Activated T-helper 2 cell treated with anti-CD3 and anti-CD28 coated beads, Interferon-gamma antibody, Interleukin-2, Interleukin-4, amounts not matched to agents 10 μg/mL and 5 μg/mL and 100 μg/mL, durations not matched to agents 14 hours and 24 hours and 36 hours (primary cell): Measurements from ENCODE around the gene TANK. TPM values are rescaled to one million over a fixed set of nuclear protein-coding genes. Genes with fewer than 3 reads are reported as not detected.

Experiments used
- DNase-seq: peaks from one replicate; pipeline ENCODE4 v3.0.0; 2021; ENCODE audit warnings: low spot score
- H3K27ac Mint-ChIP-seq: one replicate; pipeline ENCODE4 v1.8.0; 2021; ENCODE audit warnings: mixed read lengths
- H3K27me3 Mint-ChIP-seq: one replicate; pipeline ENCODE4 v1.8.0; 2021; ENCODE audit warnings: low read depth, mixed read lengths
- H3K36me3 Mint-ChIP-seq: one replicate; pipeline ENCODE4 v1.8.0; 2021; ENCODE audit warnings: low read depth, mixed read lengths
- H3K4me1 Mint-ChIP-seq: one replicate; pipeline ENCODE4 v1.8.0; 2021; ENCODE audit warnings: low read depth, mixed read lengths
- H3K4me3 Mint-ChIP-seq: one replicate; pipeline ENCODE4 v1.8.0; 2021; ENCODE audit warnings: low read depth, mild to moderate bottlenecking, moderate library complexity, mixed read lengths
- H3K9me3 Mint-ChIP-seq: one replicate; pipeline ENCODE4 v1.8.0; 2021; ENCODE audit warnings: mixed read lengths
- intact Hi-C: fragments of 100-400 bp; cut with micrococcal nuclease; formaldehyde crosslinking; loops from one replicate; pipeline ENCODE4 v1.15.1; 2023
- total RNA-seq: library from RNA; stranded (reverse); gene quantifications from 2 replicates; pipeline ENCODE4 v1.2.3, GENCODE V29; 2022

TANK gene
- total RNA-seq, 1 donor from 2014 or later = 66.2 TPM

- Mint-ChIP-seq H3K4me3 (peak overlapping the region; percentile 88), H3K36me3 (peaks cover 21% of the 10 kb centered on the region), H3K4me1 (peaks cover 44% of the 10 kb centered on the region), H3K9me3 (peaks cover 9% of the 10 kb centered on the region), H3K27me3 (no peaks in the 10 kb centered on the region), H3K27ac (peak overlapping the region; percentile 96)
- no peak for DNase-seq
- intact Hi-C loops = loop anchor here (1.0 kb wide), 2 partner anchors 14 to 23 kb away; partner anchors contain the start of gene TANK
Observed at GRCh38 chr2:161136696-161137324, 23.4 kb upstream of the TANK start.

- peak overlapping the region; percentile 86 for H3K4me3 Mint-ChIP-seq
- no peak for DNase-seq
- H3K27me3 Mint-ChIP-seq = no peaks in the 10 kb centered on the region
- peaks cover 59% of the 10 kb centered on the region for H3K4me1 Mint-ChIP-seq
- H3K36me3 Mint-ChIP-seq = peaks cover 38% of the 10 kb centered on the region
- H3K27ac Mint-ChIP-seq = peak overlapping the region; percentile 83
- intact Hi-C loops = no loop called here
- peaks cover 19% of the 10 kb centered on the region for H3K9me3 Mint-ChIP-seq
Observed at GRCh38 chr2:161138429-161138828, 21.8 kb upstream of the TANK start.

- no peak for DNase-seq
- peaks cover 68% of the 10 kb centered on the region for H3K4me1 Mint-ChIP-seq
- peak overlapping the region; percentile 86 for H3K4me3 Mint-ChIP-seq
- H3K27ac Mint-ChIP-seq = peak overlapping the region; percentile 83
- peaks cover 27% of the 10 kb centered on the region for H3K9me3 Mint-ChIP-seq
- H3K36me3 Mint-ChIP-seq = peaks cover 47% of the 10 kb centered on the region
- H3K27me3 Mint-ChIP-seq = no peaks in the 10 kb centered on the region
- intact Hi-C loops = loop anchor here (1.0 kb wide), 2 partner anchors 27 to 62 kb away; no protein-coding TSS in a partner anchor
Observed at GRCh38 chr2:161139098-161139987, 20.9 kb upstream of the TANK start.

- Mint-ChIP-seq H3K36me3 (peaks cover 64% of the 10 kb centered on the region), H3K4me3 (peak overlapping the region; percentile 50)
Observed at GRCh38 chr2:161141033-161141432, 19.2 kb upstream of the TANK start.

GRCh38 chr2:161146209-161146775 is 13.9 kb upstream of the TANK start:
- intact Hi-C loops = no loop called here
- peak overlapping the region; percentile 18 for H3K27ac Mint-ChIP-seq
- no peak overlapping the region for H3K4me3 Mint-ChIP-seq

More at GRCh38 chr2:161141033-161141432, 19.2 kb upstream of the TANK start:
- no peak for DNase-seq
- intact Hi-C loops = no loop called here
- Mint-ChIP-seq H3K4me1 (peaks cover 73% of the 10 kb centered on the region), H3K27me3 (no peaks in the 10 kb centered on the region), H3K27ac (no peak overlapping the region), H3K9me3 (peaks cover 42% of the 10 kb centered on the region)

GRCh38 chr2:161146996-161147395 is 13.2 kb upstream of the TANK start:
- DNase-seq = no peak
- Mint-ChIP-seq H3K4me3 (no peak overlapping the region), H3K27me3 (no peaks in the 10 kb centered on the region), H3K27ac (no peak overlapping the region), H3K36me3 (peaks cover 98% of the 10 kb centered on the region), H3K9me3 (peaks cover 87% of the 10 kb centered on the region), H3K4me1 (peaks cover 46% of the 10 kb centered on the region)
- intact Hi-C loops = no loop called here

More at GRCh38 chr2:161146209-161146775, 13.9 kb upstream of the TANK start:
- no peaks in the 10 kb centered on the region for H3K27me3 Mint-ChIP-seq
- peaks cover 86% of the 10 kb centered on the region for H3K9me3 Mint-ChIP-seq
- peaks cover 52% of the 10 kb centered on the region for H3K4me1 Mint-ChIP-seq
- peaks cover 98% of the 10 kb centered on the region for H3K36me3 Mint-ChIP-seq
- no peak for DNase-seq

GRCh38 chr2:161147856-161148255 is 12.4 kb upstream of the TANK start:
- peaks cover 98% of the 10 kb centered on the region for H3K36me3 Mint-ChIP-seq
- H3K27ac Mint-ChIP-seq = no peak overlapping the region
- H3K4me3 Mint-ChIP-seq = no peak overlapping the region
- H3K27me3 Mint-ChIP-seq = no peaks in the 10 kb centered on the region
- H3K9me3 Mint-ChIP-seq = peaks cover 90% of the 10 kb centered on the region
- H3K4me1 Mint-ChIP-seq = peaks cover 39% of the 10 kb centered on the region
- intact Hi-C loops = no loop called here
- DNase-seq = no peak

- Mint-ChIP-seq H3K9me3 (peaks cover 73% of the 10 kb centered on the region), H3K4me1 (peaks cover 23% of the 10 kb centered on the region)
- intact Hi-C loops = loop anchor here (1.0 kb wide), 1 partner anchor 10 kb away; the partner anchor contains the start of gene TANK
Observed at GRCh38 chr2:161150704-161151103, 9.5 kb upstream of the TANK start.

GRCh38 chr2:161152302-161152701 is 7.9 kb upstream of the TANK start:
- intact Hi-C loops = no loop called here
- Mint-ChIP-seq H3K36me3 (peaks cover 86% of the 10 kb centered on the region), H3K27me3 (no peaks in the 10 kb centered on the region), H3K9me3 (peaks cover 64% of the 10 kb centered on the region), H3K4me1 (peaks cover 19% of the 10 kb centered on the region), H3K4me3 (no peak overlapping the region), H3K27ac (no peak overlapping the region)
- no peak for DNase-seq

More at GRCh38 chr2:161150704-161151103, 9.5 kb upstream of the TANK start:
- Mint-ChIP-seq H3K4me3 (no peak overlapping the region), H3K27me3 (no peaks in the 10 kb centered on the region), H3K27ac (no peak overlapping the region), H3K36me3 (peaks cover 88% of the 10 kb centered on the region)
- DNase-seq = no peak

- Mint-ChIP-seq H3K27me3 (no peaks in the 10 kb centered on the region), H3K4me1 (peaks cover 49% of the 10 kb centered on the region), H3K27ac (peak overlapping the region; percentile 7), H3K9me3 (peaks cover 4% of the 10 kb centered on the region), H3K4me3 (no peak overlapping the region), H3K36me3 (peaks cover 64% of the 10 kb centered on the region)
- intact Hi-C loops = no loop called here
- DNase-seq = no peak
Observed at GRCh38 chr2:161158882-161159281, 1.3 kb upstream of the TANK start.

- Mint-ChIP-seq H3K27me3 (no peaks in the 10 kb centered on the region), H3K9me3 (no peaks in the 10 kb centered on the region), H3K36me3 (peaks cover 63% of the 10 kb centered on the region), H3K4me3 (peak overlapping the region; percentile 97), H3K4me1 (peaks cover 49% of the 10 kb centered on the region), H3K27ac (peak overlapping the region; percentile 66)
- intact Hi-C loops = loop anchor here (1.0 to 10.0 kb wide), 9 partner anchors 9 to 1255 kb away; partner anchors contain the start of genes IFIH1 and LY75
- no peak for DNase-seq
Observed at GRCh38 chr2:161159456-161160225, 587 bp upstream of the TANK start.
